OCI-LY3 (cell line): ENCODE data around the gene PYY.
"Not testable (repeated sequence)": the region's sequence is repeated elsewhere in the genome, so short reads cannot be mapped to it uniquely, and the experiment has no call there.

ENCODE experiments used
- H2AFZ ChIP-seq: fragments of 200-600, 300-600 bp; shearing (Covaris generic); 2 replicates; pipeline ENCODE4 v1.6.0; 2014; ENCODE audit warnings: antibody characterized with exemption, low read depth, low read length
- H3K27ac ChIP-seq: fragments of 200-600, 300-600 bp; sonication (generic); 2 replicates; pipeline ENCODE4 v1.5.1; 2014; ENCODE audit warnings: mild to moderate bottlenecking, low read length, moderate library complexity, mixed read lengths
- H3K27me3 ChIP-seq: fragments of 200-600, 300-600 bp; sonication (generic); 2 replicates; pipeline ENCODE4 v1.6.1; 2014; ENCODE audit warnings: low read depth, low read length, mixed read lengths
- H3K36me3 ChIP-seq: fragments of 200-600, 300-600 bp; sonication (generic); replicated peaks from 2 replicates; pipeline ENCODE3; 2014; ENCODE audit warnings: low read depth, low read length, mixed read lengths
- H3K4me1 ChIP-seq: fragments of 300-600, 200-600 bp; sonication (generic); 2 replicates; pipeline ENCODE4 v1.6.1; 2014; ENCODE audit warnings: low read length, mixed read lengths
- H3K4me2 ChIP-seq: fragments of 200-600, 300-600 bp; sonication (generic); 2 replicates; pipeline ENCODE4 v1.6.1; 2014; ENCODE audit warnings: low read length, mixed read lengths
- H3K4me3 ChIP-seq: fragments of 300-600, 200-600 bp; sonication (generic); 2 replicates; pipeline ENCODE4 v1.5.1; 2014; ENCODE audit warnings: antibody characterized with exemption, mild to moderate bottlenecking, low read length, moderate library complexity
- H3K79me2 ChIP-seq: fragments of 300-600, 200-600 bp; shearing (Covaris generic); 2 replicates; pipeline ENCODE4 v1.6.1; 2014; ENCODE audit warnings: mild to moderate bottlenecking, low read length, mixed read lengths
- H3K9ac ChIP-seq: fragments of 300-600, 200-600 bp; shearing (Covaris generic); 2 replicates; pipeline ENCODE4 v1.6.0; 2014; ENCODE audit warnings: mild to moderate bottlenecking, low read length, moderate library complexity
- H3K9me3 ChIP-seq: fragments of 200-600, 300-600 bp; shearing (Covaris generic); 2 replicates; pipeline ENCODE4 v1.6.1; 2014; ENCODE audit warnings: low read length, mixed read lengths; ENCODE audit not compliant: insufficient read depth
- H4K20me1 ChIP-seq: fragments of 200-600, 300-600 bp; sonication (generic); 2 replicates; pipeline ENCODE4 v1.6.1; 2016; ENCODE audit warnings: low read length, mixed read lengths; ENCODE audit not compliant: insufficient read depth
- EZH2phosphoT487 ChIP-seq: fragments of 200-600 bp; shearing (Covaris generic); IDR thresholded peaks from 2 replicates; pipeline ENCODE4 v1.6.1; 2018; ENCODE audit warnings: antibody characterized with exemption, mixed run types, low read depth
- TF ChIP-seq, protein P1 (sequence below): fragments of 200-600, 300-600 bp; sonication (generic); IDR thresholded peaks from 2 replicates; pipeline ENCODE4 v1.5.1; 2014; ENCODE audit warnings: antibody characterized with exemption, low read length, low read depth

PYY gene

DNA sequence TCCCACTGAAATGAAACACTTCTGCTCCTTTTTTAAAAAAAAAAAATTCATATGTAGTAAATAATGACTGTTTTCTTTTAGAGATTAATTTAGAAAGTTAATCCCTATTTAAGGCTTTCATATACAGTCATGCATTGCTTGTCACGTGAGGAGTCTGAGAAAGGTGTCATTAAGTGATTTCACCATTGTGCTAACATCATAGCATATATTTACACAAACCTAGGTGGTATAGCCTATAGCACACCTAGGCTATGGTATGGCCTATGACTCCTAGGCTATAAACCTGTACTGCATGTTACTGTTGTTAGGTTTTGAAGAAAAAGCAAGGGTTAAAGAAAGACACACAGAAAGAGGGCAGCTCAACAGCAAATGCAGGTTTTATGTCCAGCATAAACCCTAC lies 25.1 kb downstream of the PYY start:
- no peak overlapping the region for H3K27ac ChIP-seq
- TF ChIP-seq EZH2phosphoT487: no peak
- TF ChIP-seq, protein P1, sequence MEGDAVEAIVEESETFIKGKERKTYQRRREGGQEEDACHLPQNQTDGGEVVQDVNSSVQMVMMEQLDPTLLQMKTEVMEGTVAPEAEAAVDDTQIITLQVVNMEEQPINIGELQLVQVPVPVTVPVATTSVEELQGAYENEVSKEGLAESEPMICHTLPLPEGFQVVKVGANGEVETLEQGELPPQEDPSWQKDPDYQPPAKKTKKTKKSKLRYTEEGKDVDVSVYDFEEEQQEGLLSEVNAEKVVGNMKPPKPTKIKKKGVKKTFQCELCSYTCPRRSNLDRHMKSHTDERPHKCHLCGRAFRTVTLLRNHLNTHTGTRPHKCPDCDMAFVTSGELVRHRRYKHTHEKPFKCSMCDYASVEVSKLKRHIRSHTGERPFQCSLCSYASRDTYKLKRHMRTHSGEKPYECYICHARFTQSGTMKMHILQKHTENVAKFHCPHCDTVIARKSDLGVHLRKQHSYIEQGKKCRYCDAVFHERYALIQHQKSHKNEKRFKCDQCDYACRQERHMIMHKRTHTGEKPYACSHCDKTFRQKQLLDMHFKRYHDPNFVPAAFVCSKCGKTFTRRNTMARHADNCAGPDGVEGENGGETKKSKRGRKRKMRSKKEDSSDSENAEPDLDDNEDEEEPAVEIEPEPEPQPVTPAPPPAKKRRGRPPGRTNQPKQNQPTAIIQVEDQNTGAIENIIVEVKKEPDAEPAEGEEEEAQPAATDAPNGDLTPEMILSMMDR: no peak
- H3K4me3 ChIP-seq: no peak overlapping the region
- peaks cover 11% of the 10 kb centered on the region for H3K4me1 ChIP-seq
- no peaks in the 10 kb centered on the region for H3K27me3 ChIP-seq
- no peaks in the 10 kb centered on the region for H3K79me2 ChIP-seq
- no peaks in the 10 kb centered on the region for H3K9me3 ChIP-seq
- no peaks in the 10 kb centered on the region for H4K20me1 ChIP-seq
- no peaks in the 10 kb centered on the region for H3K36me3 ChIP-seq
- no peak overlapping the region for H3K4me2 ChIP-seq
- no peak overlapping the region for H3K9ac ChIP-seq
- no peak overlapping the region for H2AFZ ChIP-seq

DNA sequence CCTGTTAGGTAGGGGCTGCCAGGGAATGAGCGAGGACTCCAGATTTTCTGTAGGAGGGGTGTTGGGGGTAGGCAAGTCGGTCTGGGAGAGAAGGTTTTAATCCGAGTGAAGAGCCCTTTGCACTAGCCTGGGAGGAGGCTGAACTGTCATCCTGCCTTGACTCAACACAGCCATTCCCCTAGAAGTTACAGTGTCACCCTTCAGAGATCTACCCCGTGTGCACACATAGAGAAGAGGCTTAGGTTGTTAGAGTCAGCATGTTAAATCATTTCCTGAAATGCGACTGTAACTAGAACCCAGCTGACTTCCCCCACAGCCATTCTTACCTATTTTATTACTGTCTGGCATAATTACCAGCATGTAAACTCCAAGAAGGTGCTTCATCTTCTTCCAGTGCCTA lies 25.8 kb downstream of the PYY start:
- H3K4me3 ChIP-seq, H3K27ac ChIP-seq, H3K79me2 ChIP-seq, H2AFZ ChIP-seq, H3K4me2 ChIP-seq, H4K20me1 ChIP-seq, H3K27me3 ChIP-seq, H3K9me3 ChIP-seq, H3K36me3 ChIP-seq, H3K9ac ChIP-seq: not testable (repeated sequence)
- peaks cover 11% of the 10 kb centered on the region for H3K4me1 ChIP-seq

DNA sequence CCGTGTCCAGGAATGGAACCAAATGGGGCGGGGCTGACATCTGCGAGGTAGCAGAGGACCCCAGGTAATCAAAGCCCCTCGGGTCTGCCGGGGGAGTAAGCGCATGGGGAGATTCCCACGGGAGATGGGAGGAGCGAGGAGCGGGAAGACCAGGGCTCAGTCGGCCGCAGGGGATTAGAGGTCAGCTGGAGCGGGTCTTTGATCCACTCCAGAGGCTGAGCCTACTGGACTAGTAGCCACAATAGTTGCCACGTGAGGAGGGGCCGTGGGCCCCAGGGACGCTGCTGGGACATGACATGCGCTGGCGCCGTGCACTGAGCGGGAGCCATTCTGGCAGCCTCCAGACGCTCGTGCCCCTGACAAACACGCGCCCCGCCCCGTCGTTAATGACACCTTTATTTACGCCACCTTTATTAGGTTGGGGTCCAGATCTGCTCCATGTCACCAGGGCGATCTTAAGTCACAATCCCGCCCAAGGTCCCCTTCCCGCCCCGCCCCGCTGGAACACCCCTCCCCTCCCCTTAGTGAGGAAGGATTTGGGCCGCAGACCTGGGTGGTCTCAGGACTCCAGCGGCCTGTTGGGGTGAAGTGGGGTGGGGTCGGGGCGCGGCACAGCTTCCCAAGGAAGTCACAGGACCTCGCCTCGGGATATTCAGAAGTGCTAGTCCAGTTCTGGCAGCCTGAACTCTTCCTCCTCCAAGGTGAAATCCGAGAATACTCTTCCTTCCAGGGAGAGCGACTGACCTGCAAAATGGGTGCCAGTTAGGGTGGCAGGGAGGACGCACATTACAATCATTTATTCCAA lies 26.5 kb downstream of the PYY start:
- H3K4me2 ChIP-seq: no peak overlapping the region
- no peaks in the 10 kb centered on the region for H3K79me2 ChIP-seq
- H3K4me1 ChIP-seq: peaks cover 11% of the 10 kb centered on the region
- no peaks in the 10 kb centered on the region for H4K20me1 ChIP-seq
- H3K9me3 ChIP-seq: no peaks in the 10 kb centered on the region
- H3K9ac ChIP-seq: no peak overlapping the region
- TF ChIP-seq, protein P1: no peak
- TF ChIP-seq EZH2phosphoT487: no peak
- H3K27ac ChIP-seq: no peak overlapping the region
- no peak overlapping the region for H2AFZ ChIP-seq
- H3K4me3 ChIP-seq: no peak overlapping the region
- H3K36me3 ChIP-seq: no peaks in the 10 kb centered on the region
- no peaks in the 10 kb centered on the region for H3K27me3 ChIP-seq

DNA sequence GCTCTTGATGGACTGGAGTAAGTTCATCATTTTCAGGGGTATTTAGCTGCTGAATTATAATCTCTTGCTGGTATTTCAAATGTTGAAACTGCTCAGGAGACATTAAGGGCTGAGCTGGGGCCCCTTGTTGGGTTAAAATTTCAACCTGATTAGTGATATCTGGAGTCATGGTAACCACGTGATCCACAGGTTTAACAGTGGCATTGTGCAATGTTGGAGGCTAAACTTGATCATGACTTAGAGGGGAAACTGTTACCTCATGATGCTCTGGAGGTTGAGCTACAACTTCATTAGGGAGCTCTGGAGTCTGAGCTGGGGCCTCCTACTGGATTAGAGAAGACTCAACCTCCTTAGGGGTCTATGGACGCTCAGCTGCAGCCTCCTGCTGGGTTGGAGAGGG lies 29.2 kb downstream of the PYY start:
- Histone ChIP-seq H3K79me2 (no peaks in the 10 kb centered on the region), H3K4me2 (peak overlapping the region; percentile 42), H3K9ac (no peak overlapping the region), H3K27ac (no peak overlapping the region), H3K27me3 (no peaks in the 10 kb centered on the region), H2AFZ (peak overlapping the region; percentile 52; the same call in 1 of the 2 replicates), H3K9me3 (no peaks in the 10 kb centered on the region), H3K4me1 (peaks cover 11% of the 10 kb centered on the region), H4K20me1 (no peaks in the 10 kb centered on the region), H3K4me3 (no peak overlapping the region), H3K36me3 (no peaks in the 10 kb centered on the region)
- TF ChIP-seq EZH2phosphoT487: no peak

DNA sequence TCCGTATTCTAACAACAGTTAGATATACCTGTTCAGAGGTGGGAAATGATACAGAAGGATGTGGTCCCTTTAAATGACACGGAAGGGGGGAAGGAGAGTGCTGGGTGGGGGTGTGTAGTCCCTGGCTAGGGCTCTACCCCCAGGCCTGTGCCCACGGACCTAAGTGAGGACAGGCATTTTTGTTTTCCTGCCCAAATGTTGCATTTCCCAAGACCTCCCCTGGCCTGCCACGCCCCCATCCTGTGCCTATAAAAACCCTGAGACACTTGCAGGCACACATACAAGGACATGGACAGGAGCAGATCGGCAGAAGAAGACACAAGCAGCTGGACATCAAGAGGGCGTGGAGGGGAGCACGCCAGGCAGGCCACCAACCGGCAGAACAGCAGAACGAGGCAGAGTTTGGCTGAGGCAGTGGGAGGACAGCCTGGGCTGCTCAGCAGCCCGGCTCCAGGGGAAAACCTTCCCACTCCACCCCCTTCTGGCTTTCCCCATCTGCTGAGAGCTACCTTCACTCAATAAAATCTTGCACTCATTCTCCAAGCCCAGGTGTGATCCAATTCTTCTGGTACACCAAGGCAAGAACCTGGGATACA lies 33.1 kb downstream of the PYY start:
- Histone ChIP-seq H3K9ac (no peak overlapping the region), H3K27ac (no peak overlapping the region), H3K36me3 (no peaks in the 10 kb centered on the region), H2AFZ (no peak overlapping the region), H3K4me3 (no peak overlapping the region), H3K4me2 (no peak overlapping the region), H3K27me3 (no peaks in the 10 kb centered on the region), H4K20me1 (no peaks in the 10 kb centered on the region), H3K4me1 (peaks cover 11% of the 10 kb centered on the region), H3K79me2 (no peaks in the 10 kb centered on the region), H3K9me3 (no peaks in the 10 kb centered on the region)
- TF ChIP-seq, protein P1: no peak
- no peak for TF ChIP-seq EZH2phosphoT487
